ENCODE data around the gene FOLR1. TPM values are rescaled to one million over a fixed set of nuclear protein-coding genes. Genes with fewer than 3 reads are reported as not detected.

FOLR1 gene
- total RNA-seq, 1 donor: 0.36 TPM

DNA sequence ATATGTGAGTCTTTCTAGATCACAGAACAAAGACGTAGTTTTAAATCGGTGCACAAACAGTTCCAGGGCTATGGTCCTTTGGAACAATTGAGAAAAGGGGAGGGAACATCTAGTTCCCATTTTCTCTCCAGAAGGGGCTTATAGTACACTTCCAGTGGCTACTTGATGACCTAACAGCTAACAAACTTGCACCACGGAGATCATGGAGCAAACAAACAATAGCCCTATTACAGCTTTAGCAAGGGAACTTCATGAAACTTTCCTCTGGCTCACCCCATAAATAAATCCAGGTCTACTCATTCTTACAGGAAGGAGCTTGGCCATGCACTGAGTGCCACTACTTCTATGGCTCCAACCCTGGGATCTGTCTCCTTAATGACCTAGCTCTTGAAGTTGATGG lies 16.3 kb downstream of the FOLR1 start:
- Histone ChIP-seq H3K4me3 (ENCODE audit: insufficient read depth, low read length) (no peak overlapping the region), H4K20me1 (ENCODE audit: insufficient read depth, low read length) (no peaks in the 10 kb centered on the region), H3K4me2 (ENCODE audit: insufficient read depth, low read length) (no peak overlapping the region), H3K4me1 (ENCODE audit: insufficient read depth, low read length) (no peaks in the 10 kb centered on the region), H3K79me2 (ENCODE audit: insufficient read depth, low read length) (no peaks in the 10 kb centered on the region), H3K36me3 (ENCODE audit: insufficient read depth, low read length) (no peaks in the 10 kb centered on the region), H2AFZ (ENCODE audit: low read length) (no peak overlapping the region), H3K27ac (ENCODE audit: low read depth, low read length) (no peak overlapping the region), H3K27me3 (ENCODE audit: insufficient read depth, low read length) (no peaks in the 10 kb centered on the region), H3K9me3 (ENCODE audit: low read depth, low read length) (no peaks in the 10 kb centered on the region)
- no peak for DNase-seq (ENCODE audit: insufficient read length, low spot score, missing footprints)
- TF ChIP-seq, protein P1, sequence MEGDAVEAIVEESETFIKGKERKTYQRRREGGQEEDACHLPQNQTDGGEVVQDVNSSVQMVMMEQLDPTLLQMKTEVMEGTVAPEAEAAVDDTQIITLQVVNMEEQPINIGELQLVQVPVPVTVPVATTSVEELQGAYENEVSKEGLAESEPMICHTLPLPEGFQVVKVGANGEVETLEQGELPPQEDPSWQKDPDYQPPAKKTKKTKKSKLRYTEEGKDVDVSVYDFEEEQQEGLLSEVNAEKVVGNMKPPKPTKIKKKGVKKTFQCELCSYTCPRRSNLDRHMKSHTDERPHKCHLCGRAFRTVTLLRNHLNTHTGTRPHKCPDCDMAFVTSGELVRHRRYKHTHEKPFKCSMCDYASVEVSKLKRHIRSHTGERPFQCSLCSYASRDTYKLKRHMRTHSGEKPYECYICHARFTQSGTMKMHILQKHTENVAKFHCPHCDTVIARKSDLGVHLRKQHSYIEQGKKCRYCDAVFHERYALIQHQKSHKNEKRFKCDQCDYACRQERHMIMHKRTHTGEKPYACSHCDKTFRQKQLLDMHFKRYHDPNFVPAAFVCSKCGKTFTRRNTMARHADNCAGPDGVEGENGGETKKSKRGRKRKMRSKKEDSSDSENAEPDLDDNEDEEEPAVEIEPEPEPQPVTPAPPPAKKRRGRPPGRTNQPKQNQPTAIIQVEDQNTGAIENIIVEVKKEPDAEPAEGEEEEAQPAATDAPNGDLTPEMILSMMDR (IDR thresholded peaks at IDR 0.05; ENCODE audit: extremely low read depth, low read depth, low read length): no peak

DNA sequence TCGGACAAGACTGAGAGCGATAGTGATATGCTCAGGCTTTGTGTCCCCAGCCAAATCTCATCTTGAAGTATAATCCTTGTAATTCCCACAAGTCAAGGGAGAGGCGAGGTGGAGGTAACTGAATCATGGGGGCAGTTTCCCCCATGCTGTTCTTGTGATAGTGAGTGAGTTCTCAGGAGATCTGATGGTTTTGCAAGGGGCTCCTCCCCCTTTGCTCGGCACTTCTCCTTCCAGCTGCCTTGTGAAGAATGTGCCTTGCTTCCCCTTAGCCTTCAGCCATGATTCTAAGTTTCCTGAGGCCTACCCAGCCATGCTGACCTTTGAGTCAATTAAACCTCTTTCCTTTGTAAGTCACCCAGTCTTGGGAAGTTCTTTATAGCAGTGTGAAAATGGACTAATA lies 17.2 kb downstream of the FOLR1 start:
- H3K4me2 ChIP-seq (ENCODE audit: insufficient read depth, low read length): no peak overlapping the region
- H3K9me3 ChIP-seq (ENCODE audit: low read depth, low read length): no peaks in the 10 kb centered on the region
- DNase-seq (ENCODE audit: insufficient read length, low spot score, missing footprints): no peak
- H3K27me3 ChIP-seq (ENCODE audit: insufficient read depth, low read length): no peaks in the 10 kb centered on the region
- TF ChIP-seq, protein P1 (IDR thresholded peaks at IDR 0.05; ENCODE audit: extremely low read depth, low read depth, low read length): no peak
- no peak overlapping the region for H2AFZ ChIP-seq (ENCODE audit: low read length)
- H3K4me1 ChIP-seq (ENCODE audit: insufficient read depth, low read length): no peaks in the 10 kb centered on the region
- no peaks in the 10 kb centered on the region for H3K36me3 ChIP-seq (ENCODE audit: insufficient read depth, low read length)
- no peak overlapping the region for H3K27ac ChIP-seq (ENCODE audit: low read depth, low read length)
- no peaks in the 10 kb centered on the region for H4K20me1 ChIP-seq (ENCODE audit: insufficient read depth, low read length)
- H3K4me3 ChIP-seq (ENCODE audit: insufficient read depth, low read length): no peak overlapping the region
- no peaks in the 10 kb centered on the region for H3K79me2 ChIP-seq (ENCODE audit: insufficient read depth, low read length)

DNA sequence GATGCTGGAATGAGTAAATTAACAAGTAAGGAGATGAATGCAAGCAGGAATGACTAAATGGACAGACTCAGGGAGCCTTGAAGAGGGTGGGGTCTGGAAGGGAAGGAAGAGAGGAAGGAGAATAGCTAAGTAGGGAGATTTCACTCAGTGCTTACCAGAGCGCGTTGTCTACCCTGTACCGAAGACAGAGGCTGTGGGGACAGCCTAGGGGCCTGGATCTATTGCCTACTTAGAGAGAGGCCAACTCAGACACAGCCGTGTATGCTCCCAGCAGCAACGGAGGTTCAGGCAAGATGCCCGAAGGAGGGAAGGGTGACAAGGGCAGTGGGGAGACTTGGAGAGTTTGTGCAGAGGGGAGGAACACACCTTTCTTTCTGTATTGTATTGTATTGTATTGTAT lies 24.7 kb downstream of the FOLR1 start, which contains the start of gene FOLR2:
Gene FOLR2 (plus strand): TSS at position 157 of the 400 bp plus-strand sequence. CDS start 1,791 bp downstream, outside the sequence.
- Histone ChIP-seq H3K36me3 (ENCODE audit: insufficient read depth, low read length) (no peaks in the 10 kb centered on the region), H3K4me2 (ENCODE audit: insufficient read depth, low read length) (no peak within 1 kb of the TSS), H4K20me1 (ENCODE audit: insufficient read depth, low read length) (no peaks in the 10 kb centered on the region), H3K27me3 (ENCODE audit: insufficient read depth, low read length) (peaks cover 18% of the 10 kb centered on the region), H3K4me3 (ENCODE audit: insufficient read depth, low read length) (no peak within 1 kb of the TSS), H3K4me1 (ENCODE audit: insufficient read depth, low read length) (no peaks in the 10 kb centered on the region), H3K27ac (ENCODE audit: low read depth, low read length) (no peak within 1 kb of the TSS), H2AFZ (ENCODE audit: low read length) (no peak within 1 kb of the TSS), H3K9me3 (ENCODE audit: low read depth, low read length) (no peaks in the 10 kb centered on the region), H3K79me2 (ENCODE audit: insufficient read depth, low read length) (no peaks in the 10 kb centered on the region)
- TF ChIP-seq, protein P1 (IDR thresholded peaks at IDR 0.05; ENCODE audit: extremely low read depth, low read depth, low read length): no peak
- no peak for DNase-seq (ENCODE audit: insufficient read length, low spot score, missing footprints)

DNA sequence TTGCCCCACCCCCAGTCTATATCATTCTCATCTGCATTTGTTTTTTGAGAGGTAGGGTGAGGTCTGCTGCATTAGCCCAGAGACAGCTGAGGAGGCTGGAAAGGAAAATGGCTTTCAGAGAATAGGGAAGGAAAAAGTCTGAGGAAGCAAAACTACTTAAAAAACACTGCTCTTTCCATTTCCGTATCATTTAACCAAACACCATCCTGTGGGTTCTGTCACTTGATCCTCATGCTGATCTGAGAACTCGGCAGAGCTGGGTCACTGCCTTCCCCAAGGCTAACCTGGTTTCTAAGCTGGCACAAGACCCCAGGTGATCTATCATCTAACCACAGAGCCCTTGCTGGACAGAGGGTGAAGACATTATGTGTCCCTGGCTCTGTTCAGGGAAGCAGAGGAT lies 25.9 kb downstream of the FOLR1 start:
- no peak for DNase-seq (ENCODE audit: insufficient read length, low spot score, missing footprints)
- H3K4me2 ChIP-seq (ENCODE audit: insufficient read depth, low read length): no peak overlapping the region
- H4K20me1 ChIP-seq (ENCODE audit: insufficient read depth, low read length): no peaks in the 10 kb centered on the region
- no peaks in the 10 kb centered on the region for H3K79me2 ChIP-seq (ENCODE audit: insufficient read depth, low read length)
- H3K9me3 ChIP-seq (ENCODE audit: low read depth, low read length): no peaks in the 10 kb centered on the region
- H3K27ac ChIP-seq (ENCODE audit: low read depth, low read length): no peak overlapping the region
- no peak overlapping the region for H2AFZ ChIP-seq (ENCODE audit: low read length)
- no peak overlapping the region for H3K4me3 ChIP-seq (ENCODE audit: insufficient read depth, low read length)
- peaks cover 18% of the 10 kb centered on the region for H3K27me3 ChIP-seq (ENCODE audit: insufficient read depth, low read length)
- peaks cover 4% of the 10 kb centered on the region for H3K4me1 ChIP-seq (ENCODE audit: insufficient read depth, low read length)
- TF ChIP-seq, protein P1 (IDR thresholded peaks at IDR 0.05; ENCODE audit: extremely low read depth, low read depth, low read length): no peak
- no peaks in the 10 kb centered on the region for H3K36me3 ChIP-seq (ENCODE audit: insufficient read depth, low read length)

Data from osteoblast (primary cell).